GM12874 (cell line): ENCODE results near the gene PTGER4.

ENCODE experiments used
- CTCF ChIP-seq: IDR thresholded peaks from 2 replicates; pipeline ENCODE4 v1.5.1; 2011; ENCODE audit warnings: low read depth, mild to moderate bottlenecking, control low read depth, low read length, moderate library complexity; ENCODE audit not compliant: insufficient read depth

Gene PTGER4

GRCh38 chr5:40688127-40688761 lies 8.5 kb downstream of the PTGER4 start:
- TF ChIP-seq CTCF: peak; percentile 69

GRCh38 chr5:40688996-40689395 lies 9.3 kb downstream of the PTGER4 start:
- no peak for TF ChIP-seq CTCF

GRCh38 chr5:40689438-40689837 lies 9.7 kb downstream of the PTGER4 start:
- TF ChIP-seq CTCF: no peak

- TF ChIP-seq CTCF: no peak
These were observed 10.6 kb downstream of the PTGER4 start for GRCh38 chr5:40690267-40690666.

GRCh38 chr5:40691894-40692293 lies 12.2 kb downstream of the PTGER4 start:
- no peak for TF ChIP-seq CTCF

GRCh38 chr5:40694433-40694832 lies 14.7 kb downstream of the PTGER4 start:
- TF ChIP-seq CTCF: no peak

- TF ChIP-seq CTCF: no peak
These were observed 20.5 kb downstream of the PTGER4 start for GRCh38 chr5:40700116-40700782.
